Measurements from ENCODE around the gene CDIPT. TPM values are rescaled to one million over a fixed set of nuclear protein-coding genes. Genes with fewer than 3 reads are reported as not detected.

Gene CDIPT
- total and polyA plus RNA-seq, 2 of the 4 experiments (the other 2 are of a cell fraction) = 47.1 to 100 TPM

DNA sequence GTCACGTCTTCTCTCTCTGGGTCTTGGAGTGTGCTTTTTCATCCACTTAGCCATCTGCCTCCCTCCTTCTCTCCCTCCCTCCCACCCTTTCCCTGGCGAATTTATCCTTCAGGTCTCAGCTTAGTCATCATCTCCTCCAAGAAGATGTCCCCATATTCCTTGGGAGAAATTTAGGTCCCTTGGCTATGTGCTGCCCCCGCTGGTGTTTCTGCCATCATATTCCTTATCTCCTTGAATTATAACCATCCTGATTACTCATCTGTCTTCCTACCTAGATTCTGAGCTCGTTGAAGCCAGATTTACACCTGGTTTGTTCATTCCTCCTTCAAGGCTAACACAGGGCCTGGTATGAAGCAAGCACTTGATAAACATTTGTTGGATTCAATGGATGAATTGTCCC is 31.3 kb upstream of the CDIPT start:
- intact Hi-C loops (cut with micrococcal nuclease) = no loop called here
- in situ Hi-C loops (cut with MboI; ENCODE audit: low sequenced_read_pairs) = no loop called here

More for the DNA sequence above, 31.3 kb upstream of the CDIPT start:
- no peak for TF ChIP-seq RAD21 (IDR thresholded peaks at IDR 0.05; ENCODE audit: low read length)
- no peak for TF ChIP-seq MAFK (IDR thresholded peaks at IDR 0.05; ENCODE audit: low read depth, low read length)
- TF ChIP-seq MAZ (IDR thresholded peaks at IDR 0.05; ENCODE audit: borderline replicate concordance, low read depth, low read length) = no peak
- no peak for TF ChIP-seq BHLHE40 (IDR thresholded peaks at IDR 0.05; ENCODE audit: low read depth, low read length)
- TF ChIP-seq NFE2L2 (IDR thresholded peaks at IDR 0.05; ENCODE audit: low read depth, low read length) = no peak
- no peak for TF ChIP-seq CEBPB (IDR thresholded peaks at IDR 0.05; ENCODE audit: low read depth, low read length)
- TF ChIP-seq ELK1 (IDR thresholded peaks at IDR 0.05; ENCODE audit: borderline replicate concordance, low read depth, low read length) = no peak
- TF ChIP-seq POLR2A (IDR thresholded peaks at IDR 0.05; ENCODE audit: low read depth, low read length) = no peak
- TF ChIP-seq, protein P1, sequence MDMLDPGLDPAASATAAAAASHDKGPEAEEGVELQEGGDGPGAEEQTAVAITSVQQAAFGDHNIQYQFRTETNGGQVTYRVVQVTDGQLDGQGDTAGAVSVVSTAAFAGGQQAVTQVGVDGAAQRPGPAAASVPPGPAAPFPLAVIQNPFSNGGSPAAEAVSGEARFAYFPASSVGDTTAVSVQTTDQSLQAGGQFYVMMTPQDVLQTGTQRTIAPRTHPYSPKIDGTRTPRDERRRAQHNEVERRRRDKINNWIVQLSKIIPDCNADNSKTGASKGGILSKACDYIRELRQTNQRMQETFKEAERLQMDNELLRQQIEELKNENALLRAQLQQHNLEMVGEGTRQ (IDR thresholded peaks at IDR 0.05; ENCODE audit: low read depth, low read length) = no peak
- TF ChIP-seq FOS (IDR thresholded peaks at IDR 0.05; ENCODE audit: low read depth, low read length) = no peak
- TF ChIP-seq RFX5 (IDR thresholded peaks at IDR 0.05; ENCODE audit: low read depth, low read length) = no peak
- no peak for TF ChIP-seq RCOR1 (IDR thresholded peaks at IDR 0.05; ENCODE audit: insufficient replicate concordance, low read length)
- no peak for TF ChIP-seq MXI1 (IDR thresholded peaks at IDR 0.05; ENCODE audit: borderline replicate concordance, low read depth, low read length)
- H2BK5ac ChIP-seq (ENCODE audit: low read depth, low read length, poor library complexity, severe bottlenecking) = no peak overlapping the region
- 0 out of 2 replicates have a peak, but pooled peaks cover 2% of the 10 kb centered on the region for H4K20me1 ChIP-seq (ENCODE audit: insufficient read depth, low read length)
- no peak overlapping the region for H3K14ac ChIP-seq (replicated peaks; ENCODE audit: low read depth, low read length)
- H2AK9ac ChIP-seq (replicated peaks; ENCODE audit: low read depth, low read length, poor library complexity) = no peak overlapping the region
- H3K9me1 ChIP-seq (ENCODE audit: insufficient read depth, low read length) = no peaks in the 10 kb centered on the region; the same call in 1 of the 2 replicates
- no peak overlapping the region for H2BK120ac ChIP-seq (ENCODE audit: low read depth, low read length)
- dilution Hi-C loops (cut with HindIII; ENCODE audit: low sequenced_read_pairs, unreplicated experiment) = no loop called here
- H3K79me1 ChIP-seq (ENCODE audit: low read depth in 1 of 2, low read length in 2 of 2) = no peaks in the 10 kb centered on the region
- H4K5ac ChIP-seq (ENCODE audit: low read depth, low read length) = no peak overlapping the region
- DNase-seq (no peak), ATAC-seq (ENCODE audit: low read depth) (no peak)
- no peak overlapping the region for H3K4ac ChIP-seq (ENCODE audit: low read depth, low read length)
- H2AK5ac ChIP-seq (ENCODE audit: low read depth, low read length) = no peak overlapping the region
- H3K4me1 ChIP-seq (ENCODE audit: control insufficient read depth, insufficient read depth, low read length) = peaks cover 2% of the 10 kb centered on the region; the same call in 1 of the 2 replicates
- no peak overlapping the region for H2BK15ac ChIP-seq (ENCODE audit: low read depth, low read length)
- no peak overlapping the region for H4K91ac ChIP-seq (ENCODE audit: insufficient read depth, low read depth, low read length)
- H3K9ac ChIP-seq (ENCODE audit: low read depth, low read length) = no peak overlapping the region
- H3K23ac ChIP-seq (ENCODE audit: low read depth, low read length) = no peak overlapping the region
- no peak overlapping the region for H3K27ac ChIP-seq (ENCODE audit: insufficient read depth, low read length)
- H3K36me3 ChIP-seq (ENCODE audit: control insufficient read depth, insufficient read depth, low read length) = 0 out of 2 replicates have a peak, but pooled peaks cover 2% of the 10 kb centered on the region
- H3K4me3 ChIP-seq (ENCODE audit: insufficient read depth, low read depth, low read length) = no peak overlapping the region
- 75% methylated on average over 2 of the region's 4 CpGs; no CpG with 5 or more reads in 1 of the 2 experiments for WGBS, 2 experiments (ENCODE audit: extremely low coverage in 2 of 2, insufficient read length in 1 of 2)
- no TSS peak for BruUV-seq (replicated peaks)
- no peak overlapping the region for H2BK20ac ChIP-seq (ENCODE audit: low read depth, low read length)
- peaks cover 5% of the 10 kb centered on the region; the same call in 1 of the 2 replicates for H3K27me3 ChIP-seq (ENCODE audit: control insufficient read depth, insufficient read depth, low read length)
- no peak overlapping the region for H3K4me2 ChIP-seq (ENCODE audit: low read depth, low read length)
- H4K8ac ChIP-seq (ENCODE audit: low read depth in 2 of 2, low read length in 2 of 2) = no peak overlapping the region
- H3K56ac ChIP-seq (ENCODE audit: extremely low read depth, insufficient read depth, low read length) = no peak overlapping the region
- POLR2A ChIA-PET (ENCODE audit: unreplicated experiment) = no interaction called here
- CTCF ChIA-PET = no interaction called here
- no peak overlapping the region for H2AFZ ChIP-seq (replicated peaks; ENCODE audit: low read length, poor library complexity)
- H3K18ac ChIP-seq (ENCODE audit: low read depth, low read length) = no peak overlapping the region
- no peaks in the 10 kb centered on the region for H3K9me3 ChIP-seq (ENCODE audit: control insufficient read depth, insufficient read depth, low read length)

Measured in IMR-90 (cell line).